Heart left ventricle (tissue), 16 donors: ENCODE results near the gene NUDT8. TPM values are rescaled to one million over a fixed set of nuclear protein-coding genes. Genes with fewer than 3 reads are reported as not detected.
"Not testable (repeated sequence)": the region's sequence is repeated elsewhere in the genome, so short reads cannot be mapped to it uniquely, and the experiment has no call there.

Experiments
- ATAC-seq, 4 donors: fragments of 200-7000 bp; cut with Tn5 transposase; one replicate each; pipeline ENCODE4 v1.9.1; 2020 to 2022; ENCODE audit warnings: moderate library complexity in 4 of 4, mild to moderate bottlenecking in 3 of 4, moderate number of reproducible peaks in 1 of 4
- DNase-seq, 5 donors: peaks; one replicate each; pipeline ENCODE4 v3.0.0-alpha.2; 2020
- H3K27ac ChIP-seq, 12 donors: fragments of 200-600 bp; sonication (generic) in 4 of 12; one replicate each; pipeline versions ENCODE4 v1.5.0 to v1.8.0; 2016 to 2022; ENCODE audit warnings: mild to moderate bottlenecking in 2 of 12
- H3K27me3 ChIP-seq, 9 donors: fragments of 200-600 bp; sonication (generic) in 2 of 9; one replicate each; pipeline versions ENCODE4 v1.5.1 to v1.8.0; 2016 to 2022; ENCODE audit warnings: mild to moderate bottlenecking in 3 of 9
- H3K36me3 ChIP-seq, 9 donors: fragments of 200-600 bp; sonication (generic) in 2 of 9; one replicate each; pipeline versions ENCODE4 v1.5.0 to v1.8.0; 2018 to 2022; ENCODE audit warnings: mild to moderate bottlenecking in 2 of 9
- H3K4me1 ChIP-seq, 12 donors: fragments of 200-600 bp; sonication (generic) in 4 of 12; one replicate each; pipeline versions ENCODE4 v1.5.0 to v1.8.0; 2016 to 2022; ENCODE audit warnings: mild to moderate bottlenecking in 3 of 12
- H3K4me3 ChIP-seq, 12 donors: fragments of 200-600 bp; sonication (generic) in 4 of 12; one replicate each; pipeline versions ENCODE4 v1.5.0 to v1.8.0; 2017 to 2022; ENCODE audit warnings: mild to moderate bottlenecking in 9 of 12, moderate library complexity in 4 of 12
- H3K9me3 ChIP-seq, 12 donors: fragments of 200-600 bp; sonication (generic) in 4 of 12; one replicate each; pipeline versions ENCODE4 v1.5.0 to v1.8.0; 2016 to 2022; ENCODE audit warnings: mild to moderate bottlenecking in 1 of 12
- CTCF ChIP-seq, 12 donors: fragments of 200-600 bp; sonication (generic) in 4 of 12; IDR thresholded peaks; one replicate each; pipeline versions ENCODE4 v1.5.0 to v1.8.0; 2018 to 2022; ENCODE audit warnings: antibody characterized with exemption in 12 of 12, mild to moderate bottlenecking in 5 of 12
- POLR2A ChIP-seq, 2 donors: fragments of 450-650 bp; IDR thresholded peaks; one replicate each; pipeline ENCODE4 v1.6.1; 2017; ENCODE audit warnings: antibody characterized with exemption in 2 of 2, mild to moderate bottlenecking in 2 of 2, moderate library complexity in 2 of 2
- WGBS, 4 donors: extraction: QIAGEN DNeasy Blood & Tissue Kit in 2 of 4; methylation state at CpG; one replicate each; pipeline versions ENCODE4 v1.1.5 to v1.1.7; 2013 to 2018; 5-methylcytosine and 5-hydroxymethylcytosine counted together
- intact Hi-C, 10 donors: fragments of 100-400 bp; cut with DNase I; formaldehyde crosslinking; loops; one replicate each; pipeline versions ENCODE4 v1.11.1 to v1.14.2; 2022
- polyA plus RNA-seq, 2 donors: library from polyadenylated mRNA; stranded (reverse); fragments of 200-250 nt; gene quantifications; one replicate each; pipeline ENCODE4 v1.2.3, GENCODE V29; 2013
- total RNA-seq, 9 donors: library from RNA; depleted of rRNA in 2 of 9; stranded (reverse); fragments of >200 nt in 2 of 9; fragmentation: NEBNext Ultra II Directional in 3 of 9; extraction: Animal tissue kit (Norgen Biotek cat#: 25700) in 3 of 9; gene quantifications; one replicate each; pipeline versions ENCODE4 v1.1.0 to v1.2.4, GENCODE V29; 2016 to 2023
- donor health status: ischemic (EF 13 %, LVEDD 7.1; RV severe dilation, severe dysfunction).
- donor health status: healthy with polysubstance abuse.
- donor health status: DM: no; HTN: yes; CAD: no.
- donor health status: DM: no; HTN: no; CAD: no.
- donor health status: ischemic (EF 25% LVEDD 6.9; RV normal size, moderate dysfunction).
- donor health status: ischemic (EF 25% LVEDD 5.7; RV mildly dilated, moderate dysfunction).
- donor health status: healthy.
- donor health status: DM: yes; HTN: yes; CAD: no.
- donor health status: ischemic (EF 35%, LVEDD 5.7; RV mildly dilated, moderate dysfunction).
- donor health status: nonischemic (EF 11% LVEDD 7.7; RV severe dilation, severe dysfunction).
- donor health status: DM: yes; HTN: yes; CAD: no.
- donor health status: PGD.
- donor health status: ischemic (EF 29% LVEDD 5.4; RV normal size, mild dysfunction).
- donor health status: nonischemic (EF 23%, LVEDD 6.1; RV moderate dilation, normal function).

The NUDT8 gene
- total and polyA plus RNA-seq, 11 donors = 29.1 to 110 (median 49.3) TPM

- DNase-seq (no peak), ATAC-seq (no peak)
- 75 to 88% (median 76%) methylated on average over 1 of the region's 1 CpG for WGBS, 4 donors
- Histone ChIP-seq H3K4me3 (no peak overlapping the region), H3K36me3 (no peaks in the 10 kb centered on the region), H3K9me3 (peaks cover 0 to 6% (median 0%) of the 10 kb centered on the region in 12 donors), H3K27me3 (no peaks in the 10 kb centered on the region), H3K4me1 (no peaks in the 10 kb centered on the region), H3K27ac (no peak overlapping the region)
- TF ChIP-seq CTCF (IDR thresholded peaks at IDR 0.05) (no peak), POLR2A (IDR thresholded peaks at IDR 0.05) (no peak)
- intact Hi-C loops = no loop called here
Measured at GRCh38 chr11:67596753-67597300, 32.9 kb downstream of the NUDT8 start.

GRCh38 chr11:67594480-67594879 is 35.3 kb downstream of the NUDT8 start:
- no peaks in the 10 kb centered on the region for H3K27me3 ChIP-seq
- TF ChIP-seq POLR2A (IDR thresholded peaks at IDR 0.05) = no peak
- TF ChIP-seq CTCF (IDR thresholded peaks at IDR 0.05) = no peak
- ATAC-seq = no peak
- DNase-seq = no peak
- intact Hi-C loops = no loop called here
- H3K9me3 ChIP-seq = peaks cover 0 to 6% (median 0%) of the 10 kb centered on the region in 12 donors
- no peak overlapping the region for H3K27ac ChIP-seq
- H3K4me3 ChIP-seq = no peak overlapping the region
- no peaks in the 10 kb centered on the region for H3K4me1 ChIP-seq
- 62 to 70% (median 65%) methylated on average over 3 of the region's 3 CpGs for WGBS, 4 donors
- peaks cover 0 to 2% (median 0%) of the 10 kb centered on the region in 9 donors for H3K36me3 ChIP-seq

- TF ChIP-seq POLR2A (IDR thresholded peaks at IDR 0.05) = no peak
- no peak for TF ChIP-seq CTCF (IDR thresholded peaks at IDR 0.05)
- Histone ChIP-seq H3K4me3 (no peak overlapping the region), H3K27me3 (no peaks in the 10 kb centered on the region), H3K9me3 (peaks cover 0 to 6% (median 0%) of the 10 kb centered on the region in 12 donors), H3K4me1 (no peaks in the 10 kb centered on the region), H3K27ac (no peak overlapping the region), H3K36me3 (peaks cover 0 to 11% (median 1%) of the 10 kb centered on the region in 9 donors)
- intact Hi-C loops = no loop called here
- DNase-seq (no peak), ATAC-seq (no peak)
- WGBS, 4 donors = 73 to 77% (median 75%) methylated on average over 3 of the region's 3 CpGs
Measured at GRCh38 chr11:67593565-67593905, 36.2 kb downstream of the NUDT8 start.

GRCh38 chr11:67592880-67593564 is 36.7 kb downstream of the NUDT8 start:
- 74 to 76% (median 74%) methylated on average over 12 of the region's 12 CpGs for WGBS, 4 donors
- peaks cover 0 to 6% (median 0%) of the 10 kb centered on the region in 12 donors for H3K9me3 ChIP-seq
- ATAC-seq = no peak
- TF ChIP-seq POLR2A (IDR thresholded peaks at IDR 0.05) = no peak
- TF ChIP-seq CTCF (IDR thresholded peaks at IDR 0.05) = no peak
- DNase-seq = no peak
- peaks cover 0 to 4% (median 0%) of the 10 kb centered on the region in 12 donors for H3K4me1 ChIP-seq
- no peak overlapping the region for H3K4me3 ChIP-seq
- intact Hi-C loops = no loop called here
- peaks cover 0 to 16% (median 6%) of the 10 kb centered on the region in 9 donors for H3K36me3 ChIP-seq
- H3K27ac ChIP-seq = no peak overlapping the region
- H3K27me3 ChIP-seq = no peaks in the 10 kb centered on the region

- ATAC-seq, DNase-seq, intact Hi-C loops, H3K9me3 ChIP-seq, H3K27ac ChIP-seq, H3K4me3 ChIP-seq, H3K27me3 ChIP-seq: not testable (repeated sequence)
- 72 to 80% (median 76%) methylated on average over 11 of the region's 11 CpGs for WGBS, 4 donors
- H3K4me1 ChIP-seq = peaks cover 0 to 34% (median 9%) of the 10 kb centered on the region in 12 donors
- H3K36me3 ChIP-seq = peaks cover 0 to 44% (median 24%) of the 10 kb centered on the region in 9 donors
Measured at GRCh38 chr11:67588899-67589415, 40.8 kb downstream of the NUDT8 start.
